Ishikawa (cell line): ENCODE measurements around the gene ZNF33A.

Experiments used
- CEBPB ChIP-seq: IDR thresholded peaks from 2 replicates; pipeline ENCODE4 v1.6.1; 2012
- EP300 ChIP-seq: IDR thresholded peaks from 2 replicates; pipeline ENCODE4 v1.6.1; 2012; ENCODE audit warnings: borderline replicate concordance
- FOXM1 ChIP-seq: IDR thresholded peaks from 2 replicates; pipeline ENCODE4 v1.6.1; 2012; ENCODE audit warnings: low read depth, borderline replicate concordance
- NFIC ChIP-seq: IDR thresholded peaks from 2 replicates; pipeline ENCODE4 v1.6.1; 2012
- RAD21 ChIP-seq: IDR thresholded peaks from 2 replicates; pipeline ENCODE4 v1.6.1; 2012; ENCODE audit warnings: low read depth
- TAF1 ChIP-seq: IDR thresholded peaks from 2 replicates; pipeline ENCODE4 v1.6.1; 2012; ENCODE audit warnings: low read depth, mild to moderate bottlenecking
- TCF12 ChIP-seq: IDR thresholded peaks from 2 replicates; pipeline ENCODE4 v1.6.1; 2012; ENCODE audit warnings: low read depth
- TEAD4 ChIP-seq: IDR thresholded peaks from 2 replicates; pipeline ENCODE4 v1.6.1; 2012
- YY1 ChIP-seq: IDR thresholded peaks from 2 replicates; pipeline ENCODE4 v1.6.1; 2012; ENCODE audit warnings: low read depth
- ZBTB7A ChIP-seq: IDR thresholded peaks from 2 replicates; pipeline ENCODE4 v1.6.1; 2012; ENCODE audit warnings: low read depth
- TF ChIP-seq, protein P1 (sequence below): IDR thresholded peaks from 2 replicates; pipeline ENCODE4 v1.6.1; 2012
- TF ChIP-seq, protein P2 (sequence below): IDR thresholded peaks from 2 replicates; pipeline ENCODE4 v1.6.1; 2012; ENCODE audit warnings: low read depth, mild to moderate bottlenecking
- TF ChIP-seq, protein P3 (sequence below): IDR thresholded peaks from 2 replicates; pipeline ENCODE4 v1.6.1; 2012

DNA sequence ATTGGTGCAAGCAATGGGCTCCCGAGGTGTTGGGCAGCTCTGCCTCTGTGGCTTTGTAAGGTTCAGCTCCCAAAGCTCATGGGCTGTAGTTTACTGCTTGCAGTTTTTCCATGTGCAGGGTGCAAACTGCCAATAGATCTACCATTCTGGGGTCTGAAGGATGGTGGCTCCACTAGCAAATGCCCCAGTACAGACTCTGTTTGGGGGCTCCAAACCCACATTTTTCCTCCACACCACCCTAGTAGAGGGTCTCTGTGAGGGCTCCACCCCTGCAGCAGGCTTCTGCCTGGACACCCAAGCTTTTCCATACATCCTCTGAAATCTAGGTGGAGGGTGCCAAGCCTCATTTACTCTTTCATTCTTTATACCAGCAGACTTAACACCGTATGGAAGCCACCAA is 66.2 kb downstream of the ZNF33A start:
- TF ChIP-seq, protein P1, sequence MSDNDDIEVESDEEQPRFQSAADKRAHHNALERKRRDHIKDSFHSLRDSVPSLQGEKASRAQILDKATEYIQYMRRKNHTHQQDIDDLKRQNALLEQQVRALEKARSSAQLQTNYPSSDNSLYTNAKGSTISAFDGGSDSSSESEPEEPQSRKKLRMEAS = no peak
- TF ChIP-seq CEBPB (no peak), TEAD4 (no peak), TAF1 (no peak), RAD21 (no peak), EP300 (no peak), TCF12 (no peak), ZBTB7A (no peak), NFIC (no peak), YY1 (no peak), FOXM1 (no peak)
- TF ChIP-seq, protein P2, sequence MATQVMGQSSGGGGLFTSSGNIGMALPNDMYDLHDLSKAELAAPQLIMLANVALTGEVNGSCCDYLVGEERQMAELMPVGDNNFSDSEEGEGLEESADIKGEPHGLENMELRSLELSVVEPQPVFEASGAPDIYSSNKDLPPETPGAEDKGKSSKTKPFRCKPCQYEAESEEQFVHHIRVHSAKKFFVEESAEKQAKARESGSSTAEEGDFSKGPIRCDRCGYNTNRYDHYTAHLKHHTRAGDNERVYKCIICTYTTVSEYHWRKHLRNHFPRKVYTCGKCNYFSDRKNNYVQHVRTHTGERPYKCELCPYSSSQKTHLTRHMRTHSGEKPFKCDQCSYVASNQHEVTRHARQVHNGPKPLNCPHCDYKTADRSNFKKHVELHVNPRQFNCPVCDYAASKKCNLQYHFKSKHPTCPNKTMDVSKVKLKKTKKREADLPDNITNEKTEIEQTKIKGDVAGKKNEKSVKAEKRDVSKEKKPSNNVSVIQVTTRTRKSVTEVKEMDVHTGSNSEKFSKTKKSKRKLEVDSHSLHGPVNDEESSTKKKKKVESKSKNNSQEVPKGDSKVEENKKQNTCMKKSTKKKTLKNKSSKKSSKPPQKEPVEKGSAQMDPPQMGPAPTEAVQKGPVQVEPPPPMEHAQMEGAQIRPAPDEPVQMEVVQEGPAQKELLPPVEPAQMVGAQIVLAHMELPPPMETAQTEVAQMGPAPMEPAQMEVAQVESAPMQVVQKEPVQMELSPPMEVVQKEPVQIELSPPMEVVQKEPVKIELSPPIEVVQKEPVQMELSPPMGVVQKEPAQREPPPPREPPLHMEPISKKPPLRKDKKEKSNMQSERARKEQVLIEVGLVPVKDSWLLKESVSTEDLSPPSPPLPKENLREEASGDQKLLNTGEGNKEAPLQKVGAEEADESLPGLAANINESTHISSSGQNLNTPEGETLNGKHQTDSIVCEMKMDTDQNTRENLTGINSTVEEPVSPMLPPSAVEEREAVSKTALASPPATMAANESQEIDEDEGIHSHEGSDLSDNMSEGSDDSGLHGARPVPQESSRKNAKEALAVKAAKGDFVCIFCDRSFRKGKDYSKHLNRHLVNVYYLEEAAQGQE = no peak
- TF ChIP-seq, protein P3, sequence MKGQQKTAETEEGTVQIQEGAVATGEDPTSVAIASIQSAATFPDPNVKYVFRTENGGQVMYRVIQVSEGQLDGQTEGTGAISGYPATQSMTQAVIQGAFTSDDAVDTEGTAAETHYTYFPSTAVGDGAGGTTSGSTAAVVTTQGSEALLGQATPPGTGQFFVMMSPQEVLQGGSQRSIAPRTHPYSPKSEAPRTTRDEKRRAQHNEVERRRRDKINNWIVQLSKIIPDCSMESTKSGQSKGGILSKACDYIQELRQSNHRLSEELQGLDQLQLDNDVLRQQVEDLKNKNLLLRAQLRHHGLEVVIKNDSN = no peak
